BLaER1 treated with 17β-estradiol and CSF1 and Interleukin-3, amounts not matched to agents 10 nM and 100 nM (cell line): Measurements from ENCODE around the gene CCDC137.

Source experiments
- H3K27ac ChIP-seq, 11 experiments: shearing (Covaris generic); formaldehyde crosslinking; 2 replicates each; pipeline ENCODE4 v1.8.1; 2022
- H3K27me3 ChIP-seq, 11 experiments: shearing (Covaris generic); formaldehyde crosslinking; 2 replicates each; pipeline ENCODE4 v1.8.1; 2022
- H3K36me3 ChIP-seq, 11 experiments: shearing (Covaris generic); formaldehyde crosslinking; 2 replicates each; pipeline ENCODE4 v1.8.1; 2022
- H3K4me1 ChIP-seq, 10 experiments: shearing (Covaris generic); formaldehyde crosslinking; 2 replicates each; pipeline ENCODE4 v1.8.1; 2022
- H3K4me2 ChIP-seq, 11 experiments: shearing (Covaris generic); formaldehyde crosslinking; 2 replicates each; pipeline ENCODE4 v1.8.1; 2022
- H3K4me3 ChIP-seq, 10 experiments: shearing (Covaris generic); formaldehyde crosslinking; 2 replicates each; pipeline ENCODE4 v1.8.1; 2022
- H3K9ac ChIP-seq, 11 experiments: shearing (Covaris generic); formaldehyde crosslinking; 2 replicates each; pipeline ENCODE4 v1.8.1; 2022
- H3K9me3 ChIP-seq, 11 experiments: shearing (Covaris generic); formaldehyde crosslinking; replicated peaks in 1 of 11; 2 replicates each; pipeline ENCODE4 v1.8.1; 2022
- H4K20me1 ChIP-seq, 11 experiments: shearing (Covaris generic); formaldehyde crosslinking; 2 replicates each; pipeline ENCODE4 v1.8.1; 2022
- Cebpa-rat ChIP-seq, 11 experiments: shearing (Covaris generic); IDR thresholded peaks; 2 replicates each; pipeline ENCODE4 v1.8.1; 2022

The CCDC137 gene

DNA sequence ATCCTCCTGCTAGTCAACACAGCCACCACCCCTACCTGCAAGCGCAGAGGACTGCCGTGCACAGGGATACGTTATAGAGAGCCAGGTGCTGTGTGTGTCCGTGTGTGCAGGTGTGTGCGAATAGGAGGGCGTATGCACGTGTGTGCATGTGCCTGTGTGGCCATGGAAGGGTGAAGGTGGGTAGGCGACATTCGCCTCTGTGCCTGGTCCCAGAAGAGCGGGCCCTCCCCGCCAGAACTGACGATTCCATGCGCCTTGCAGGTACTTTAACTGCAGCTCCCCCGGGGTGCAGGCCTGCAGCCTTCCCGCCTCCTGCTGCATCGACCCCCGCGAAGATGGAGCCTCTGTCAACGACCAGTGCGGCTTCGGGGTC lies 18.9 kb upstream of the CCDC137 start:
- peaks cover 19 to 28% (median 24%) of the 10 kb centered on the region in 11 experiments for H3K9me3 ChIP-seq
- no peak overlapping the region for H3K4me2 ChIP-seq
- TF ChIP-seq Cebpa-rat (IDR thresholded peaks at IDR 0.05): no peak
- no peak overlapping the region for H3K4me3 ChIP-seq
- no peak overlapping the region for H3K9ac ChIP-seq
- no peaks in the 10 kb centered on the region for H4K20me1 ChIP-seq
- H3K4me1 ChIP-seq: peaks cover 18 to 40% (median 34%) of the 10 kb centered on the region in 10 experiments
- peaks cover 0 to 5% (median 0%) of the 10 kb centered on the region in 11 experiments; a peak in 1 of 22 replicates for H3K36me3 ChIP-seq
- H3K27me3 ChIP-seq: no peaks in the 10 kb centered on the region
- H3K27ac ChIP-seq: no peak overlapping the region

DNA sequence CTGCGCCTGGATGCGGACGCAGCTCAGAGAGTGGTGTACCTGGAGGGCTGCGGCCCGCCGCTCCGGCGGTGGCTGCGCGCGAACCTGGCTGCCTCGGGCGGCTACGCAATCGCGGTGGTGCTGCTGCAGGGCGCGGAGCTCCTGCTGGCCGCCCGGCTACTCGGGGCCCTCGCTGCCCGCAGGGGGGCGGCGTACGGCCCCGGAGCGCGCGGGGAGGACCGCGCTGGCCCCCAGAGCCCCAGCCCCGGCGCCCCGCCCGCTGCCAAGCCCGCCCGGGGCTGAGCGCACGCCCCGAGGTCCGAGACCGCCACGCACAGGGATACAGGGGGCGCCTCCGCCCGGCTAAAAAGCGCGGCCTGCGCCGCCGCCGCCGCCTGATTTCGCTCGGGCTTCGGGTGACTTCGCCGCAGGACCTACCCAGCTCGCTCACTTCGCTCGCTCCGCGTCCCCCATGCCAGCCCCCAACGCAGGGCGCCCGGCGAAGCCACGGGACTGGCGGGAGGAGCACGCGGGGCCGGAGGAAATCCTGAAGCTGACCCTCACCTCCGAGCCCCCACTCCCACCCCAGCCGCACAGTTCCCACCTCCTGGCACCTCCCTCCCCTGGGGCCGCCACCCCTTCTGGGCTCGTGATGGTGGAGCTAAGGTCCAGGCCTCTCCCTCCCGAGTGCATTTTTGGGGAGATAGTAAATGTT lies 18.4 kb upstream of the CCDC137 start:
- H3K4me1 ChIP-seq: peaks cover 24 to 45% (median 39%) of the 10 kb centered on the region in 10 experiments
- no peak overlapping the region for H3K4me2 ChIP-seq
- H3K27me3 ChIP-seq: no peaks in the 10 kb centered on the region
- no peak overlapping the region for H3K27ac ChIP-seq
- H3K9me3 ChIP-seq: peaks cover 19 to 28% (median 24%) of the 10 kb centered on the region in 11 experiments
- H3K9ac ChIP-seq: no peak overlapping the region
- peaks cover 0 to 5% (median 0%) of the 10 kb centered on the region in 11 experiments; a peak in 1 of 22 replicates for H3K36me3 ChIP-seq
- H3K4me3 ChIP-seq: no peak overlapping the region
- H4K20me1 ChIP-seq: no peaks in the 10 kb centered on the region
- no peak for TF ChIP-seq Cebpa-rat (IDR thresholded peaks at IDR 0.05)

DNA sequence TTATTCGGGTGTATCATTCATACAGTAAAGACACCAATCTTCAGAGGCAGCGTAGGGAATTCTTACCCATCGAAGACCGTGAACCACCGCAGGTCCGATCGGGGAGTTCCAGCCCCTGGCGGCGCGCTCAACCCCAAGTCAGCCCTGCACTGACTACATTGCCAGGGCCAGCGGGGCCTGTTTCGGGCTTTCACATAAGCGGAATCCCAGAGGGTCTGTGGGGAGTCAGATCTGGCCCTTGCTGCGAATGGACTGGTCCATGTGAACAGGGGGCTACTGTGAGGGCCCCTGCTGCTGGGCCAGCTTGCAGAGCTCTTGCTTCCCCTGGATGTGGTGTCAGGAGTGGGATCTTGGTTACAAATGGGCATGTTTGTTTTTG lies 17.8 kb upstream of the CCDC137 start:
- H3K27me3 ChIP-seq: no peaks in the 10 kb centered on the region
- no peak for TF ChIP-seq Cebpa-rat (IDR thresholded peaks at IDR 0.05)
- no peak overlapping the region for H3K4me3 ChIP-seq
- H3K9ac ChIP-seq: no peak overlapping the region
- H4K20me1 ChIP-seq: no peaks in the 10 kb centered on the region
- peaks cover 19 to 28% (median 24%) of the 10 kb centered on the region in 11 experiments for H3K9me3 ChIP-seq
- H3K36me3 ChIP-seq: peaks cover 0 to 5% (median 0%) of the 10 kb centered on the region in 11 experiments; a peak in 1 of 22 replicates
- H3K4me1 ChIP-seq: peaks cover 29 to 50% (median 45%) of the 10 kb centered on the region in 10 experiments
- no peak overlapping the region for H3K4me2 ChIP-seq
- no peak overlapping the region for H3K27ac ChIP-seq

DNA sequence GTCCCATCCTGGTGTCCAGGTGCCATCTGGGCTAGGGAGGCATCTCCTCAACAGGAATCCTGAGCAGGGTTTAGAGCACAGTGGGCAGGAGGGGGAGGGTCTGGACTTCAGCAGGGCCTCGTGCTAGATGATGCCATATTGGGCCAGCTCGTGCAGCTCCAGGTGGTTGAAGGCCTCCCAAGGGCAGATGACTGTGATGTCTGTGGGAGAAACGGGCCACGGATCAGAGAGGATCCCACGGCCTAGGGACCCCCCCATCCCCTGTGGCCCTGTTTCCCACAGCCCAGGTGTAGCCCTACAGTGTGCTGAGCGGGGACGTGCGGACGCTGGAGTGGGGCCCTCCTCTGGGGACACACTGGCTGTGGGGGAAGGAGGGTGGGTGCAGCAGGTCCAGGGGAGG lies 15.6 kb upstream of the CCDC137 start:
- Histone ChIP-seq H3K27ac (no peak overlapping the region; a peak in 1 of 22 replicates), H3K4me1 (peaks cover 30 to 52% (median 46%) of the 10 kb centered on the region in 10 experiments), H3K9ac (peak overlapping the region in 1 of 11 experiments; percentile 23; a peak in 1 of 22 replicates), H4K20me1 (no peaks in the 10 kb centered on the region), H3K9me3 (peaks cover 19 to 28% (median 24%) of the 10 kb centered on the region in 11 experiments), H3K4me2 (peak overlapping the region in 5 of 11 experiments; percentile 28 to 54 (median 53); a peak in 9 of 22 replicates), H3K4me3 (no peak overlapping the region), H3K36me3 (peaks cover 0 to 5% (median 0%) of the 10 kb centered on the region in 11 experiments; a peak in 1 of 22 replicates), H3K27me3 (no peaks in the 10 kb centered on the region)
- no peak for TF ChIP-seq Cebpa-rat (IDR thresholded peaks at IDR 0.05)

DNA sequence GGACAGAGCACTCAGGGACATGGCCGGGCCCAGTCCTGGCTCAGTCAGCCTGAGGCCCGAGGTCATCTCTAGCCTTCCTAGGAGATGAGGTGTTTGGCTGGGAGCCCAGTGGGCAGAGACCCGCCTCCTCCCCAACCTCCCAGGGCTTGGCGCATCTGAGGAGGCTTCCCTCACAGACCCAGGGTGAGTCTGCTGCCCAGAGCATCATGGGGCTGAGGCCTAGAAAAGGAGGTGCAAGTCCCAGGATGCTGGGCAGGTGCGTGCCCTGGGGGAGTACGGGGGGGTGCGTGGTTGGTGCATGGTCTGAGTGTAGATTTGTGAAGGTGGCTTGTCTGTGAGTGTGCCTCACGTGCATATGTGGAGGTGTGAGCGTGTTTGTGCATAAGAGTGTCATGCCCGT lies 14.8 kb upstream of the CCDC137 start:
- H3K9me3 ChIP-seq: peaks cover 19 to 28% (median 24%) of the 10 kb centered on the region in 11 experiments
- no peak for TF ChIP-seq Cebpa-rat (IDR thresholded peaks at IDR 0.05)

DNA sequence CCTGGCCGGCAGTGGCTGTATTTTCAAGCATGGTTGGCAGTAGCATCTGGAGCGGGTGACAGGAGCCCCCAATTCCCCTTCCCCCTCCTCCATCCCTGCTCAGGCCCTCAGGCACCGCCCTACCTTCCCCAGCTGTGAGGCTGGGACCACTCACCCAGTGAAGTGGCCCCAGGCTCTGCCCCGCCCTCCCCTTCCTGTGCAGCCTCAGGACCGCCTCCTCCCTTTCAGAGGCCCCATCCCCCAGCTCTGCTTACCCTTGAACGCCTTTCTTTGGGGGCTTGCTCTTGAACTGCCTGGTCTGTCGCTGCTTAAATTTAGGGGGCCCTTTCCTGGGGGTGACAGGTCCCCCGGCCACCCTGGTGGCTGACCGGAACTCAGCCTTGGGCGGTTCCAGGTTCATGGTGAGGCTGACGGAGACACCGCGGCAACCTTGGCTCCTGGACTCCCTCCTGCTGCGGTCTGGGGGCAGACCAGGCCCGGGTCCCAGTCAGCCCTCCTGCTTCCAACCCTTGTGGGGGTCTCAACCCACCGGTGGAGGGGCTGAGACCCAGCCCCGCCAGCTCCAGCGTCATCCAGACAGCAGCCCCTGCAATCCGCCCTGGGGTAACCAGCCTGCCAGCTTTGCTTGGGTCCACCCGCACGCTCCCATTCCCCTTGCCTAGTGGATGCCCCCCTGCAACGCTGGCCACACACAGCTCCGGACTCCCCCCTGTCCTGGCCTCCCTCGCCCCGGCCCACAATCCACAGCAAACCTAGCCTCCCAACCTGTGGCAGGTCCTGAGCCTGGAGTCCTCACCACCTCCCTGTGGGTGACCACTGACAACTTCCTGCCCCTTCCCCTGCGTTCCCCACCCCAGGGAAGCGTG lies 13.4 kb upstream of the CCDC137 start:
- peak overlapping the region; percentile 70 to 85 (median 79) for H3K9ac ChIP-seq
- no peak for TF ChIP-seq Cebpa-rat (IDR thresholded peaks at IDR 0.05)
- H3K27me3 ChIP-seq: no peaks in the 10 kb centered on the region
- peaks cover 0 to 5% (median 0%) of the 10 kb centered on the region in 11 experiments; a peak in 1 of 22 replicates for H3K36me3 ChIP-seq
- H3K4me3 ChIP-seq: peak overlapping the region; percentile 50 to 69 (median 58)
- no peaks in the 10 kb centered on the region for H4K20me1 ChIP-seq
- peaks cover 46 to 69% (median 63%) of the 10 kb centered on the region in 10 experiments for H3K4me1 ChIP-seq
- H3K9me3 ChIP-seq: peaks cover 19 to 24% (median 20%) of the 10 kb centered on the region in 11 experiments
- H3K27ac ChIP-seq: peak overlapping the region; percentile 68 to 88 (median 81)
- peak overlapping the region; percentile 95 to 99 (median 99) for H3K4me2 ChIP-seq

More for the DNA sequence above, 14.8 kb upstream of the CCDC137 start:
- Histone ChIP-seq H3K27me3 (no peaks in the 10 kb centered on the region), H3K27ac (no peak overlapping the region), H3K4me3 (no peak overlapping the region), H3K36me3 (peaks cover 0 to 5% (median 0%) of the 10 kb centered on the region in 11 experiments; a peak in 1 of 22 replicates), H4K20me1 (no peaks in the 10 kb centered on the region), H3K4me2 (peak overlapping the region in 8 of 11 experiments; percentile 18 to 54 (median 35); a peak in 11 of 22 replicates), H3K4me1 (peaks cover 37 to 60% (median 54%) of the 10 kb centered on the region in 10 experiments), H3K9ac (no peak overlapping the region)

DNA sequence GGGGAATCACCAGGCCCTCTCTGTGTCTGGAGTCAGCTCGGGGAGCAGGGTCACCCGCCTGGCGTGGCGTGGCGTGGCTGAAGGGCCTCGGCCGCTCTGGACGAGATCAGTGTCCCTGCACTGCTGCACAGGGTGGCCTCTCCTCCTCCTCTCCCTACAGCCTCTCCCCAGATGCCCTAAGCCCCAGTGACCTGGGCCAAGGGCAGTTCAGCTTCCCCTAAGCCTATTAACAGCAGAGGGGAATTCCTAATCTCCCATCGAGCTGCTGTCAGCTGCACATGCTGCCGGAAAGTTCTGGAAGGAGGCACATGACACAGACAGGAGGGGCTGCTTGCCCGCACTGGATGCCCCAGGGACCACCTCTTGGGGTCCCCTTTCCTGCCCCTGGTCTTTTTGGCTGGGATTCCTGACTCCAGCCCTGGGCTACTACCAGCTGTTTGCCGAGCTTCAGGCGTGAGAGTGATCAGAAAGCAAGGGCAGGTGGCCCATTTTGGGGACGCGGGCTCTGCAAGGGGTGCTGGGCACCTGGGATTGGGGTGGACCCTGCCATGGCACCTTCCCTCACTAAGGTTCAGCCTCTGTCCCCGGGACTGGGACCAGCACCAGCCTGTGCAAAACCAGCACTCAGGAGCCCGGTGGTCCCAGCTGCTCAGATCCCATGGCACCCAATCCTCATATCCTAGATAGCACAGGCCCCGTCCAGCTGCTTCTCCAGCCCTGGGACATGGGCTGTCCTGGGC lies 11.0 kb upstream of the CCDC137 start:
- Histone ChIP-seq H3K27me3 (no peaks in the 10 kb centered on the region), H3K27ac (peak overlapping the region in 7 of 11 experiments; percentile 49 to 80 (median 74); a peak in 13 of 22 replicates), H3K9ac (peak overlapping the region in 8 of 11 experiments; percentile 3 to 70 (median 62); a peak in 14 of 22 replicates), H3K4me3 (no peak overlapping the region), H3K36me3 (no peaks in the 10 kb centered on the region), H3K4me2 (peak overlapping the region; percentile 53 to 92 (median 80)), H3K4me1 (peaks cover 53 to 82% (median 74%) of the 10 kb centered on the region in 10 experiments), H3K9me3 (0 out of 22 replicates have a peak, but pooled peaks cover 0 to 2% (median 0%) of the 10 kb centered on the region in 11 experiments), H4K20me1 (no peaks in the 10 kb centered on the region)
- no peak for TF ChIP-seq Cebpa-rat (IDR thresholded peaks at IDR 0.05)

DNA sequence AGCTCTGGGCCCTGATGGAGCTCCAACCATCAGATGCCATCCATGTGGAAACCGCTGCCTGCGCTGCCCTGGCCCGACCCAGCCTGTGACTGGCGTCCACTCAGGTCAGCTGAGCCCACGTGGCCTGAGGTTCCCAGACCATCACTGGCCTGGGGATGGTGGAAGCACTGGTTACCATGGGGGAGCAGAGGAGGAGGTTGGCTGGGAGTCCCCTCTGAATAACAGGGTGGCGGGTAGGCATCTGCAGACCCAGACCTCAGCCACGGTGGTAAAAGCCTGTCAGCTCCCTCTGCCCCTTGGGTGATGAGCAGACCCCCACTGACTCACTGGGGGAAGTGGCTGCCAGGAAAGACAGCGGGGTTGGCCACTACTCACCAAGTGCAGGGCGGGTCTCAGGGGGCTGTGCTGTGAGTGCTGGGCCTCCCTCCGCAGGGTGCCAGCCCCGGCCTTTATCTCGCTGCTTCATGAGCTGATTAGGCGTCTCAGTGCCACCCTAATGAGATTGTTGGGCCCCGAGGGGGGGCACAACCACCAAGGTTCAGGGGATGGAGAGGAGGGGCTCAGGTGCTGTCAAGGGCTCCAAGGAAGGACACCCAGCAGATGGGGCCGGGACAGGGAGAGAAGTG lies 10.3 kb upstream of the CCDC137 start, which contains the start of gene PDE6G:
Gene PDE6G (minus strand): TSS at position 425 of the 626 bp plus-strand sequence. CDS start 3,237 bp downstream, outside the sequence.
- peak within 1 kb of the TSS in 2 of 10 experiments; percentile 23 to 31; a peak in 4 of 20 replicates for H3K4me3 ChIP-seq
- no peaks in the 10 kb centered on the region for H3K27me3 ChIP-seq
- no peak for TF ChIP-seq Cebpa-rat (IDR thresholded peaks at IDR 0.05)
- H3K9me3 ChIP-seq: no peaks in the 10 kb centered on the region
- H3K4me2 ChIP-seq: peak within 1 kb of the TSS; percentile 53 to 92 (median 80)
- H3K4me1 ChIP-seq: peaks cover 53 to 78% (median 68%) of the 10 kb centered on the region in 10 experiments
- peak within 1 kb of the TSS in 10 of 11 experiments; percentile 24 to 70 (median 61); a peak in 17 of 22 replicates for H3K9ac ChIP-seq
- peak within 1 kb of the TSS in 10 of 11 experiments; percentile 9 to 80 (median 64); a peak in 17 of 22 replicates for H3K27ac ChIP-seq
- no peaks in the 10 kb centered on the region for H3K36me3 ChIP-seq
- no peaks in the 10 kb centered on the region for H4K20me1 ChIP-seq
